HG02798 (cell line): ENCODE measurements around the gene SUPT3H.

ENCODE experiments used
- ATAC-seq: cut with Tn5 transposase; IDR thresholded peaks from one replicate; pipeline ENCODE4 v1.9.1; 2021; ENCODE audit warnings: mild to moderate bottlenecking; ENCODE audit not compliant: unreplicated experiment, poor library complexity

SUPT3H gene

DNA sequence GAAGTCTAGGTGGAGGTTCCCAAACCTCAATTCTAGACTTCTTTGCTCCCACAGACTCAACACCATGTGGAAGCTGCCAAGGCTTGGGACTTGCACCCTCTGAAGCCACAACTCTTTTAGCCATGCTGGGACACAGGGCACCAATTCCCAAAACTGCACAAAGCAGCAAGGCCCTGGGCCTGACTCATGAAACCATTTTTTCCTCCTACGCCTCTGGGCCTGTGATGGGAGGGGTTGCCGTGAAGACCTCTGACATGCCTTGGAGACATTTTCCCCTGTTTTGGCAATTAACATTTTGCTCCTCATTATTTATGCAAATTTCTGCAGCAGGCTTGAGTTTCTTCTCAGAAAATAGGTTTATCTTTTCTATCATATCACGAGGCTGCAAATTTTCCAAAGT, 405.0 kb downstream of the SUPT3H start:
- no peak for ATAC-seq

DNA sequence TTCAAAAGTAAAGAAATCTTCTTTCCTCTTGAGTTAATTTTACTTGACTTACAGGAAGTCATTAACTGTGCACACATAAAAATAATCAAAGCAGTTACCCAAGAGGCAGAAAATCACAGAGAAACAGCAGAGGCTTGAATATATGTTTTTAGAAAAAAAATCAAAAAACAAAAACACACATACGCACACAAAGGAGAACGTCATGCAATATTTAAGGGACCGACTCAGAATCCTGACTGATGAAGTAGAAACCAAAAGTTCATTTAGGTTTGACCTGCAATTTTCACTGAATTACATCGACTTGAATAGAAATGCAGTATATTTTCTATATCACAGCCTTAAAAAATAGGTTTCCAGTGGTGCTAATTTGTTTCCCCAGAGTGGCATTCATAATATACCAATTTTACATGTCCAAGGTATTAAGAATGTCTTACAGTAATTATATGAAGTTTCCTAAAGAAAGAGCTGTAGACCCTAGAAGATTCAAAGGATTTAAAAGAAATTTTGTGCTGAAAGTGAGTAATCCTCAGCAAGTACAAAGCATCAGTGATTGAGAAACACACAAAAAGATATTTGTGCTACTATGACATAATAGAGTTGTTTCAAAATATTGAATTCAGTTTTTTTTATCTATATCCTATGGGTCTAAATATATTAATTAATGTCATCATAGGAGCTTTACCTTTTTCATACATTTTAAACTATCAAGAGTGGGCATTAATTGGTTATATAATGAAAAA, 408.1 kb downstream of the SUPT3H start:
- no peak for ATAC-seq

DNA sequence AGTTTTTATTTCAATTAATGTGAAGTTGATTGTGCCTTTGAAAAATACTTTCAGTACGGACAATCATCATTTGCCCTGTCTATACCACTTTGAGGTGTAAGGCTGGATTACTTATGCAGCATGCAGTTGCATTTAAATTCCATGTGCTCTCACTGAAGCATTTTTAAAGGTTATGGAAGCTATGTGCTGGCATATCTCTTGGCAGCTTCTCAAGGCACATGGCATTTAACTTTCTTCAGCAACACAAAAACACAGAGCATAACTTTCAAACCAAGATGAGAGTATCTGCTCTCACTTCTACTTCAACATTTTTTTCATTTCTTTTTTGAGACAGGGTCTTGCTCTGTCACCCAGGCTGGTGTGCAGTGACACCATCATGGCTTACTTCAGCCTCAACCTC, 410.3 kb downstream of the SUPT3H start:
- ATAC-seq, result no peak

GRCh38 chr6:44966449-44967092, 411.2 kb downstream of the SUPT3H start:
- ATAC-seq, result no peak

DNA sequence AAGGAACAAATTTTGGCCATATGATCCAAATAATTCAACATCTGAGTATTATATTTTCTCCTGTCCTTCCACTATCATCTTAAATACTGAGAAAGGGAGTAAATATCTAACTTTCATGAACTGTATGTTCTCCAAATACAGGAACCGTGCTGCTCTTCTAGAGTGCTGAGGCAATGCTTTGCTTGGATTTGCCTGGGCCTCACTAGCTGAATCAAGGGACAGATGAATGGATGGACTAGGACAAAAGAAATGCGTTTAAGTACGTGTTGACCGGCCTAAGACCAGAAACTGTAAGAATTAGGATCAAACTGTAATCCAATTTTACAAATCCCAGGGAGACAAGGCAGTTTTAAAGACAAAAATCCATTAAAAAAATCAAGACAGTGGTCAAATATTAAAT, 412.0 kb downstream of the SUPT3H start:
- no peak for ATAC-seq

DNA sequence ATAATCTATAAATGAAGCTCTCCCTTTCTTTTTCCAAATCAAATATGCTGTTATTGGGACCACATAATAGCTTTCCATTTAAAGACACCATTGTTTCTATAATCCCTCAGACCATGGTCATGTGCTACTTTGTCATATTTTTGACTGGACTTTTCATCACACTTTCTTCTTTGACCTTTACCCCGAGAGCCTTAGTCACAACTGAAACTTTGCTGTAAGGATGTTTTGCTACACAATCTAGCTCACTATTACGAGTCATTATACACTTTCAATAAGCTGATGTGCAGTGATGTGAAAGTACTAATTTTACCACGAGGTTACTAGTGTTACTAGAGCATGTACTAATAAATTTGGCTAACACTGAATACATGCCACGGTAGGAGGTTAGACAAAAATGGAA, 416.8 kb downstream of the SUPT3H start:
- ATAC-seq, result no peak

GRCh38 chr6:44959651-44960050, 418.1 kb downstream of the SUPT3H start:
- ATAC-seq, result no peak

- ATAC-seq, result no peak
Observed at GRCh38 chr6:44957156-44957555, 420.6 kb downstream of the SUPT3H start.

DNA sequence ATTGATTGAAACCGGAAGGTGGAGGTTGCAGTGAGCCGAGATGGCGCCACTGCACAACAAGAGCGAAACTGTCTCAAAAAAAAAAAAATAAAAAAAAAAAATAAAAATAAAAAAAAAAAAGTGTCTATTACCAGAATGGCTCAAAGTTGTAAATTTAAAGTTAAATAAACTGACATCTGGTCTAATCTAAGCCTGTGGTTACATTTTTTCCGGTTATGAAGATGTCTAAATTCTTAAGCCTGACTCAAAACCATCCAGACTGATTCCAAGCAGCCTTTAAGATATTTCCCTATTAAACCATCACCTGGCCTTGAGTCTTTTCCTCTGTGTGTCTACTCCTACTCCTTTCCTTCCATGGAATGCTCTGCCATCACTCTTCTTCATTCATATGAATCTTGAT, 421.3 kb downstream of the SUPT3H start:
- no peak for ATAC-seq

DNA sequence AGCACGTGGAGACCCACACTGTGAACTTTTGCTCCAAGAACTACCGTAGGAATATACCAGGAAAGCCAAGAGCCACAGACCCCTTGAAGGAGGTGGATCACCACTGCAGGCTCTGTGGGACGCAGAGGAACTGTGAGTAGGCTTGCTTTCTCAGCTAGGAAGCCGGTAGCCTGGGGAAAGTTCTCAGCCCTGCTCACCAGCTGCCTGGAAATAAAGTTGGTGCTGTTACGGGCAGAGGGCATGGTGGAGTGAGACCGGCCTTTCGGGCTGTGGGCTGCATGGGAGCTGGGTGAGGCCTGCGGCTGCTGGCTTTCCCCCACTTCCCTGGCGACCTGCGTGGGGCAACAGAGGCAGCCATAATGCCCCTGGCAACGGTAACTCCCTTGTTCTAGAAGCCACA, 422.6 kb downstream of the SUPT3H start:
- ATAC-seq, result no peak

DNA sequence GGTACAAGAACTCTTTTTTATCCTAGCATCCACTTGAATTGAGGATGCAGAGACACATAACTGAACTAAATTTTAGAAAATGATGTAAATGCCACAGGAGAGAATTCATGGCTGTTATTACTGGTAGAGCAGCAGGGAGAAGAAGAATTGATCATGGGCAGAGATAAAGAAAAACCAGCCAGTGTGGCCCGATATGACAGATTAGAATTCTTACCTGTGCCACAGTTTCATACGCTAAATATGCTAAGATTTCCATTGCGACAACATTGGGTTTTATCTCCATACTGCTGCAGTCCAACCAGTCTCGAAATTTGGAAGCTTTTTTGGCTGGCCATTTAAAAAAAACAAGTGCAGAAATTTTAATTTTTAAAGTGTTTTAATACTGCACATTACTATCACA, 423.5 kb downstream of the SUPT3H start:
- no peak for ATAC-seq

DNA sequence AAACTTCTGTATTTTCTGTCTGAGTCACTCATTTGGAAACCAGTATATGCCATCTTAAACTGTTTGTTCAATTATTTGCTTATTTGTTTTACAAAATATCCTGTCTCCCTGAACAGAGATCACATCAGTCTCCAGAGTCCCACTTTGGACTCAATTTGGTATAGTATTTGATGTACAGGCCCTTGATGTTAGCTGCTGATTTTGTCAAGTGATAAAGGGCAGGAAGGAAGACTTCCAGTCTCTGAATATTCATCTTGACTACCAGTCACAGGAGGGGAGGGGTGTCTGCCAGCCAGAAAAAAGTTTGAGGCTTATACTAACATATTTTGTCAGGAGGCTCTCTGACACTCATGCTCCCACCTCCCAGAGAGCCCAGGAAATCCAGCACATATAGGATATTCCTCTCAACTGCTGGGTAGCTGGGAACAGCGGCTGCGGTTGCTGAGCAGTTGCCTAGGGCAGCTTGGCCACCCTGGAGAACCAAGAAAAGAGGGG, 426.4 kb downstream of the SUPT3H start:
- ATAC-seq, result no peak

GRCh38 chr6:44949596-44950201, 428.0 kb downstream of the SUPT3H start:
- no peak for ATAC-seq

GRCh38 chr6:44943541-44943940, 434.2 kb downstream of the SUPT3H start:
- no peak for ATAC-seq

DNA sequence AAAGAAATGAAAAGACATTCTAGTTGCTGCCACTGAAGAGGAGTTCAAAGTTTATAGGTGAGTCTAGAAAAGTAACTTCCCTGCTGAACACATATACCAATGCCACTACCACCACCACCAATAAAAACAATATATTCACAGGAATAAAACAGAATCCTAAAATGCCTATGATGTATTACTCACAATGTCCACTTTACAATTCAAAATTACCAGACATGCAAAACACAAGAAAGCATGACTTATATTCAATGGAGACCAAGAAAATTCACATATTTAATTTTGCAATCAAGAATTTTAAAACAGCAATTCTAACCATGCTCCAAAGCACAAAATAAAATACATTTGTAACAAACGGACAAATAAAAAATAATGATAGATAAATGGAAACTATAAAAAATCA, 434.9 kb downstream of the SUPT3H start:
- no peak for ATAC-seq

GRCh38 chr6:44942201-44942600, 435.5 kb downstream of the SUPT3H start:
- ATAC-seq, result no peak

DNA sequence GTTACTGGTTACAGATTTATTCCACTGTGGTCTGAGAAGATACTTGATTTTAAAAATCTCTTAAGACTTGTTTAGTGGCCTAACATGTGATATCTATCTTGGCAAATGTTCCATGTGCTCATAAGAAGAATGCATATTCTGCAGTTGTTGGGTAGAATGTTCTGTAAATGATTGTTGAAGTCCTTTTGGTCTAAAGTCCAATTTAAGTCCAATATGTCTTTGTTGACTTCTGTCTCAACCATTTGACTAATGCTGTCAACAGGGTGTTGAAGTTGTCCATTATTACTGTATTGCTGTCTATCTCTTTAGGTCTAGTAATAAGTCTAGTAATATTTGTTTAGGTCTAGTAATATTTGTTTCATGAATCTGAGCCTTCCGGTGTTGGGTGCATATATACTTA, 437.4 kb downstream of the SUPT3H start:
- ATAC-seq, result no peak

GRCh38 chr6:44935693-44936300, 441.9 kb downstream of the SUPT3H start:
- ATAC-seq, result no peak

DNA sequence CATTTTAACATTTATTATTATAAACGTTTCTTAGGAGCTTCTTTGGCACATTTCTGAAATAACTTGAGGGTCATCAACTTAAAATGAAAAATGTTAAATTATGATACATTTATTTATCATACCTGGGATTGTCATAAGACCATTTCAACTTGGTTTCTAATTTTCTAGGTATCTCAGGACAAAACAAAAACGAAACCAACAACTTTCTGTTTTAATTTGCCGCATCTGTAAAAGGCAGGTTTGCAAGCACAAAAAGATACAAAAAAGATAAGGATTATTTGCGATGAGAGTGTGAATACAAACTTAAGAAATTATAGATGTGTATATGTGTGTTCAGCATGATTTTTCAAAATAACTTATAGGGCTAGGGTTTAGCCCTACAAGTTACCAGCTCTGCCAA, 444.6 kb downstream of the SUPT3H start:
- no peak for ATAC-seq

GRCh38 chr6:44932651-44933091, 445.1 kb downstream of the SUPT3H start:
- ATAC-seq, result no peak

GRCh38 chr6:44931385-44931784, 446.3 kb downstream of the SUPT3H start:
- no peak for ATAC-seq
